Activated naive CD4-positive, alpha-beta T cell treated with anti-CD3 and anti-CD28 coated beads, Interleukin-2, amount 50 U/mL, for 24 hours (primary cell): ENCODE measurements around the gene DNAJB4.
"Not testable (repeated sequence)": the region's sequence is repeated elsewhere in the genome, so short reads cannot be mapped to it uniquely, and the experiment has no call there.

Experiments used
- H3K27ac Mint-ChIP-seq: one replicate; pipeline ENCODE4 v1.8.0; 2021; ENCODE audit warnings: mild to moderate bottlenecking, mixed read lengths
- H3K27me3 Mint-ChIP-seq: one replicate; pipeline ENCODE4 v1.8.0; 2021; ENCODE audit warnings: mixed read lengths
- H3K36me3 Mint-ChIP-seq: one replicate; pipeline ENCODE4 v1.8.0; 2021; ENCODE audit warnings: mixed read lengths
- H3K4me1 Mint-ChIP-seq: one replicate; pipeline ENCODE4 v1.8.0; 2021; ENCODE audit warnings: mixed read lengths
- H3K4me3 Mint-ChIP-seq: one replicate; pipeline ENCODE4 v1.8.0; 2021; ENCODE audit warnings: mild to moderate bottlenecking, mixed read lengths
- H3K9me3 Mint-ChIP-seq: one replicate; pipeline ENCODE4 v1.8.0; 2021; ENCODE audit warnings: mixed read lengths

DNAJB4 gene

GRCh38 chr1:78061825-78062523 lies 57.2 kb downstream of the DNAJB4 start:
- Mint-ChIP-seq H3K27me3 (peaks cover 4% of the 10 kb centered on the region), H3K4me1 (no peaks in the 10 kb centered on the region), H3K27ac (no peak overlapping the region), H3K4me3 (no peak overlapping the region), H3K36me3 (no peaks in the 10 kb centered on the region), H3K9me3 (no peaks in the 10 kb centered on the region)

- H3K9me3 Mint-ChIP-seq, H3K4me1 Mint-ChIP-seq, H3K27ac Mint-ChIP-seq, H3K27me3 Mint-ChIP-seq, H3K4me3 Mint-ChIP-seq, H3K36me3 Mint-ChIP-seq: not testable (repeated sequence)
Measured at GRCh38 chr1:78064886-78065285, 60.1 kb downstream of the DNAJB4 start.
